HUES6 (cell line): ENCODE measurements around the gene TMCO5A.
"Not testable (repeated sequence)": the region's sequence is repeated elsewhere in the genome, so short reads cannot be mapped to it uniquely, and the experiment has no call there.

Experiments
- H3K27ac ChIP-seq: 2 replicates; pipeline ENCODE4 v1.7.0; 2013; ENCODE audit warnings: low read depth, mild to moderate bottlenecking, low read length, inconsistent platforms
- H3K27me3 ChIP-seq: 2 replicates; pipeline ENCODE4 v1.6.1; 2013; ENCODE audit warnings: low read length; ENCODE audit not compliant: control insufficient read depth, insufficient read depth
- H3K36me3 ChIP-seq: 2 replicates; pipeline ENCODE4 v1.6.1; 2013; ENCODE audit warnings: low read length; ENCODE audit not compliant: control insufficient read depth, insufficient read depth
- H3K4me1 ChIP-seq: 2 replicates; pipeline ENCODE4 v1.6.1; 2013; ENCODE audit warnings: low read length; ENCODE audit not compliant: control insufficient read depth, insufficient read depth
- H3K4me3 ChIP-seq: 2 replicates; pipeline ENCODE4 v1.5.1; 2013; ENCODE audit warnings: low read depth, low read length
- H3K9ac ChIP-seq: one replicate; pipeline ENCODE4 v1.6.1; 2013; ENCODE audit warnings: mild to moderate bottlenecking, low read length
- H3K9me3 ChIP-seq: 2 replicates; pipeline ENCODE4 v1.6.1; 2013; ENCODE audit warnings: low read depth, low read length; ENCODE audit not compliant: control insufficient read depth, insufficient read depth

TMCO5A gene

GRCh38 chr15:37921527-37922385, 12.7 kb upstream of the TMCO5A start:
- Histone ChIP-seq H3K4me1 (no peaks in the 10 kb centered on the region), H3K27me3 (no peaks in the 10 kb centered on the region), H3K9ac (no peak overlapping the region), H3K4me3 (no peak overlapping the region), H3K9me3 (no peaks in the 10 kb centered on the region), H3K27ac (no peak overlapping the region), H3K36me3 (no peaks in the 10 kb centered on the region)

- H3K4me3 ChIP-seq: no peak overlapping the region
- H3K4me1 ChIP-seq: no peaks in the 10 kb centered on the region
- H3K9ac ChIP-seq: no peak overlapping the region
- H3K27ac ChIP-seq: no peak overlapping the region
- H3K36me3 ChIP-seq: no peaks in the 10 kb centered on the region
- H3K27me3 ChIP-seq: no peaks in the 10 kb centered on the region
- no peaks in the 10 kb centered on the region for H3K9me3 ChIP-seq
Observed at GRCh38 chr15:37926136-37926535, 8.3 kb upstream of the TMCO5A start.

- H3K4me1 ChIP-seq: no peaks in the 10 kb centered on the region
- no peaks in the 10 kb centered on the region for H3K36me3 ChIP-seq
- H3K27me3 ChIP-seq: no peaks in the 10 kb centered on the region
- H3K27ac ChIP-seq: no peak overlapping the region
- H3K9ac ChIP-seq: no peak overlapping the region
- no peaks in the 10 kb centered on the region for H3K9me3 ChIP-seq
- no peak overlapping the region for H3K4me3 ChIP-seq
Observed at GRCh38 chr15:37929238-37929637, 5.2 kb upstream of the TMCO5A start.

- Histone ChIP-seq H3K36me3 (no peaks in the 10 kb centered on the region), H3K9me3 (no peaks in the 10 kb centered on the region), H3K4me3 (no peak overlapping the region), H3K9ac (no peak overlapping the region), H3K27me3 (no peaks in the 10 kb centered on the region), H3K27ac (no peak overlapping the region), H3K4me1 (no peaks in the 10 kb centered on the region)
Observed at GRCh38 chr15:37931321-37931720, 3.1 kb upstream of the TMCO5A start.

GRCh38 chr15:37931868-37932267, 2.6 kb upstream of the TMCO5A start:
- Histone ChIP-seq H3K27me3 (no peaks in the 10 kb centered on the region), H3K9ac (no peak overlapping the region), H3K4me3 (no peak overlapping the region), H3K9me3 (no peaks in the 10 kb centered on the region), H3K27ac (no peak overlapping the region), H3K4me1 (no peaks in the 10 kb centered on the region), H3K36me3 (no peaks in the 10 kb centered on the region)

- Histone ChIP-seq H3K27ac (no peak overlapping the region), H3K4me1 (no peaks in the 10 kb centered on the region), H3K9ac (no peak overlapping the region), H3K36me3 (no peaks in the 10 kb centered on the region), H3K9me3 (no peaks in the 10 kb centered on the region), H3K27me3 (no peaks in the 10 kb centered on the region), H3K4me3 (no peak overlapping the region)
Observed at GRCh38 chr15:37932549-37932948, 1.9 kb upstream of the TMCO5A start.

- Histone ChIP-seq H3K27me3 (no peaks in the 10 kb centered on the region), H3K27ac (no peak overlapping the region), H3K36me3 (no peaks in the 10 kb centered on the region), H3K4me1 (no peaks in the 10 kb centered on the region), H3K4me3 (no peak overlapping the region), H3K9me3 (no peaks in the 10 kb centered on the region), H3K9ac (no peak overlapping the region)
Observed at GRCh38 chr15:37933666-37934065, 774 bp upstream of the TMCO5A start.

GRCh38 chr15:37940876-37941275, 6.4 kb downstream of the TMCO5A start:
- H3K4me3 ChIP-seq: no peak overlapping the region
- H3K9ac ChIP-seq: no peak overlapping the region
- H3K27me3 ChIP-seq: no peaks in the 10 kb centered on the region
- H3K4me1 ChIP-seq: no peaks in the 10 kb centered on the region
- no peaks in the 10 kb centered on the region for H3K9me3 ChIP-seq
- no peaks in the 10 kb centered on the region for H3K36me3 ChIP-seq
- no peak overlapping the region for H3K27ac ChIP-seq

GRCh38 chr15:37941779-37942178, 7.3 kb downstream of the TMCO5A start:
- H3K36me3 ChIP-seq: no peaks in the 10 kb centered on the region
- H3K9me3 ChIP-seq: no peaks in the 10 kb centered on the region
- H3K4me3 ChIP-seq: no peak overlapping the region
- H3K9ac ChIP-seq: no peak overlapping the region
- H3K4me1 ChIP-seq: no peaks in the 10 kb centered on the region
- no peaks in the 10 kb centered on the region for H3K27me3 ChIP-seq
- H3K27ac ChIP-seq: no peak overlapping the region

GRCh38 chr15:37951999-37952398, 17.6 kb downstream of the TMCO5A start:
- H3K4me3 ChIP-seq: no peak overlapping the region
- H3K27me3 ChIP-seq: no peaks in the 10 kb centered on the region
- no peak overlapping the region for H3K27ac ChIP-seq
- H3K4me1 ChIP-seq: no peaks in the 10 kb centered on the region
- no peaks in the 10 kb centered on the region for H3K36me3 ChIP-seq
- H3K9ac ChIP-seq: no peak overlapping the region
- H3K9me3 ChIP-seq: no peaks in the 10 kb centered on the region

- not testable (repeated sequence) for H3K4me3 ChIP-seq, H3K36me3 ChIP-seq, H3K9ac ChIP-seq, H3K27me3 ChIP-seq, H3K9me3 ChIP-seq, H3K4me1 ChIP-seq, H3K27ac ChIP-seq
Observed at GRCh38 chr15:37960742-37961141, 26.3 kb downstream of the TMCO5A start.
